SIG-M5 treated with dmso at 0.1 percent for 504 hours (cell line): ENCODE measurements around the gene ZNF681.
"Not testable (repeated sequence)": the region's sequence is repeated elsewhere in the genome, so short reads cannot be mapped to it uniquely, and the experiment has no call there.

Experiments used
- DNase-seq: peaks from one replicate; lab custom pipeline; 2025; ENCODE audit not compliant: unreplicated experiment; lab: John Stamatoyannopoulos, UW

Gene ZNF681

DNA sequence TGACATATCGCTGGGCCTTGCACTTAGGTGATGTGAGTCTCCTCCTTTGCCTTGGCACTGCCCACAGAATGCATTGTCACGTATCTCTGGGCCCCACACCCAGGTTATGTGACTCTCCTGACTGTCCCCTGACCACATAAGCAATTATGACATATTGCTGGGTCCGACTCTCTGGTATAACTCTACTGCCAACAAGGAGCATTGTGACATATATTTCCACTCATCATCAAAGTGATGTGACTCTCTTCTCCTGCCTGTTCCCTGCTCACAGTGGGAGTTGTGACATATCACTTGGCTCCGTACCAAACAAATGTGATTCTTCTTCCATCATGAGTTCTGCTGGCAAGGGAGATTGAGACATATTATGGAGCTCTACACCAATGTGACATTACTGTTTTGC is 15.4 kb upstream of the ZNF681 start:
- DNase-seq, result no peak

- DNase-seq, result no peak
Observed at GRCh38 chr19:23772675-23773063, 14.0 kb upstream of the ZNF681 start.

- DNase-seq, result no peak
Observed at GRCh38 chr19:23771761-23772674, 13.3 kb upstream of the ZNF681 start.

DNA sequence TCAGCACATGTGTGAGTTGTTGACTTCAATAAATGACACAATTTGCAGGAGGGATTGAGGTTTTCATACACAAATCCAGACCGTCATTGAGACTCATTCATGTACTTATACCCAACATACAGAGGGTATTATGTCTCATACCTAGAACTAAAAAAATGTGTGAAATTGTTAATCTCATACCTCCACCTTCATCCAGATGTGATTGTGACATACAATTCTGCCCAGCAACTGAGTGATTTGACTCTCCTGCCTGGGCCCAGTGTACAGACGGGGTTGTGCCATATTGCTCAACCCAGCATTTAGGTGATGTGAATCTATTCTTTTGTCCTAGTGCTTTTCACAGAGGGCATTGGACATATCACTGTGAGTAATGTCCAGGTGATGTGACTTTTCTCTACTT is 12.6 kb upstream of the ZNF681 start:
- DNase-seq, result no peak

DNA sequence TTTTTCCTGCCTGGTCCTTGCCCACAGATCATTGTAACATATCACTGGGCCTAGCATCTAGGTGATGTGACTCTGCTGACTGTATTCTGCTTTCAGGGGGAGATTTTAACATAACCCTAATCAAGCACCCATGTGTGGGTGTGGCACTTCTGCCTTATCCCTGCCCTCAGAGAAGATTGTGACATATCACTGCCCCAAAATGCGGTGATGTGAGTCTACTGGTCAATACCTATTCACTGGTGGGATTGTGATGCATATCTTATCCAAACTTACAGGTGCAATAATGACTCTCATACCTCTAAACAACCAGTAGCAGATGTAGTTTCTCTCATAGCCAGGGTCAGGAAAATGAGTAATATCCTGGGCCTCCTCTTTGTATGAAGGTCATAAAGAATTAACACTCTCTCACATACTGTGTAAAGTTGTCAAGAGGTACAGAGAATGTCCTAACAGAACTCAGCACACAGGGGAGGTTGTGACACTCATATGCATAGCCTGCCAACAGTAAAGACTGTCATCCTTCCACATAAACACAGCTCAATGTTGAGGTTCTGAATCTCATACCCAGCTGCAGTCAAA is 12.1 kb upstream of the ZNF681 start:
- DNase-seq, result no peak

- no peak for DNase-seq
Observed at GRCh38 chr19:23769691-23770468, 11.2 kb upstream of the ZNF681 start.

- DNase-seq, result no peak
Observed at GRCh38 chr19:23766951-23767350, 8.3 kb upstream of the ZNF681 start.

GRCh38 chr19:23764781-23765180 is 6.1 kb upstream of the ZNF681 start:
- no peak for DNase-seq

DNA sequence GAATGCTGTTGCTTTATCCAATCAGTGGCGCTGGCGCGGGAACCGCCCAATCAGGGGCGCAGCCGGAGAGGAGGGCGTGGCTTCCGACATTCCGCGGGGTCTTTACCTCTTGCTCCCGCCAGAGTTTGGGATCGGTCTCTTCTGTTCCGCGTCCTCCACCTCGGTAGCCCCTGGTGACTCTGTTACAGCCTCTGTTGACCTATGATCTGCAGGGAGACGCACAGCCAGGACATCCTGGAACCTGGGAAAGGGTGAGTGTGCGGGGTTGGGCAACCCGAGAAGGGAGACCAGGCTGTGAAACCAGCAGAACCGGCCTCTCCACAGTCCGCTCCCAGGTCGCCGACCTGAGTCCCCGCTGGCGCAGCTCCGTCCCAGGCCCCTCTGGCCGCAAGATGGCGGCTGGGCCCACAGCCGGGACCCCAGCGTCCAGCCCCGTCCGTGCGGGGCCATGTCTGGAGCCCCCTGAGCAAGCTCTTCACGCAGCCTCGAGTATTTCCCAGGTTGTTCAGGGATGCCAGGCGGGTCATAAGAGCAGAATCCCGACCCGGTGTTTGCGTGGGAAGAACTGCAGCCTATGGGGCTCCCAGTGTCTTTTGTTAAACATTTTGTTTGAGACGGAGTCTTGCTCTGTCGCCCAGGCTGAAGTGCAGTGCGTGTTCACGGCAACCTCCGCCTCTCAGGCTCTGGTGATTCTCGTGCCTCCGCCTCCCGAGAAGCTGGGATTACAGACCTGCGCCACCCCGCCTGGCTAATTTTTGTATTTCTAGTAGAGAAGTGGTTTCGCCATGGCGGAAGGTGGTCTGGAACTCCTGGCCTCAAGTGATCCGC is 4.4 kb upstream of the ZNF681 start:
- no peak for DNase-seq

- DNase-seq, result no peak
Observed at GRCh38 chr19:23762548-23762883, 3.8 kb upstream of the ZNF681 start.

DNA sequence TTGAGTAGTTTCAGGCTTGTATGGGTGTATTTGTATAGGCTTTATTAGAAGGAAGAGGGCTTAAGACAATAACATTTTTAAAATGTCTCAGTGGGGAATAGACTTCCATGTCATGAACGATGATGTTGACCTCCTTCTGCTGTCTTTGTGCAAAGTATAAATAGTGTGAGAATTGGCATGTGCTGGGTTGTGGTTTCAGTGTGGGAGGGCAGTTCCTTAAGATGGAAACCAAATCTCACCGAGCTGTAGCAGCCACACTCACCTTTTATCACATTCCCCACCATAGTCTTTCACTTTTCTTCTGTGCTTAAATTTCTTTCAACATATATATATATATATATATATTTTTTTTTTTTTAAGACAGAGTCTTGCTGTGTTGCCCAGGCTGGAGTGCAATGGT is 1.6 kb upstream of the ZNF681 start:
- not testable (repeated sequence) for DNase-seq

DNA sequence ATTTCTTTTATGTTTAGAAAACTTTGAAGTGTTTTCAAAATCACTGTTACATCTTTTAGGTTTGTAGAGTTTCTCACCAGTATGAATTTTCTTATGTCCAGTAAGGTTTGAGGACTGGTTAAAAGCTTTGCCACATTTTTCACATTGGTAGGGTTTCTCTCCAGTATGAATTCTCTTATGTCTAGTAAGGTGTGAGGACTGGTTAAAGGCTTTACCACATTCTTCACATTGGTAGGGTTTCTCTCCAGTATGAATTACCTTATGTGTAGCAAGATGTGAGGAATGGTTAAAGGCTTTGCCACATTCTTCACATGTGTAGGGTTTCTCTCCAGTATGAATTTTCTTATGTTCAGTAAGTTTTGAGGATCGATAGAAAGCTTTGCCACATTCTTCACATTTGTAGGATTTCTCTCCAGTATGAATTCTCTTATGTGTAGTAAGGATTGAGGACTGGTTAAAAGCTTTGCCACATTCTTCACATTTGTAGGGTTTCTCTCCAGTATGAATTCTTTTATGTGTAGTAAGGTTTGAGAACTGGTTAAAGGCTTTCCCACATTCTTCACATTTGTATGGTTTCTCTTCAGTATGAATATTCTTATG is 15.0 kb downstream of the ZNF681 start:
- DNase-seq, result not testable (repeated sequence)

- DNase-seq, result not testable (repeated sequence)
Observed at GRCh38 chr19:23730729-23731465, 27.8 kb downstream of the ZNF681 start.

DNA sequence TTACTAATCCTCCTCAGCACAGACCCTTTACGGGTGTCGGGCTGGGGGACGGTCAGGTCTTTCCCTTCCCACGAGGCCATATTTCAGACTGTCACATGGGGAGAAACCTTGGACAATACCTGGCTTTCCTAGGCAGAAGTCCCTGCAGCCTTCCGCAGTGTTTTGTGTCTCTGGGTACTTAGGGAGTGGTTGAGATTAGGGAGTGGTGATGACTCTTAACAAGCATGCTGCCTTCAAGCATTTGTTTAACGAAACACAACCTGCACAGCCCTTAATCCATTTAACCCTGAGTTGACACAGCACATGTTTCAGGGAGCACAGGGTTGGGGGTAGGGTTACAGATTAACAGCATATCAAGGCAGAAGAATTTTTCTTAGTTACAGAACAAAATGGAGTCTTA is 34.5 kb downstream of the ZNF681 start:
- DNase-seq, result not testable (repeated sequence)

DNA sequence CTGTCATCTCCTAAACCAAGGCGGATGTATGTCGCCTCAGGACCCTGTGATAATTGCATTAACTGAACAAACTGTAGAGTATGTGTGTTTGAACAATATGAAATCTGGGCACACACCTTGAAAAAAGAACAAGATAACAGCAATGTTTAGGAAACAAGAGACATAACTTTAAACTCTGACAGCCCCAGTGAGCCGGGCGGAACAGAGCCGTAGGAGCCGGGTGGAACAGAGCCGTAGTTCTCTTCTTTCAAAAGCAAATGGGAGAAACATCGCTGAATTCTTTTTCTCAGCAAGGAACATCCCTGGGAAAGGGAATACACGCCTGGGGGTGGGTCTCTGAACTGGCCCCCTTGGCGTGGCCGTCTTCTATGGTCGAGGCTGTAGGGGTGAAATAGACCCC is 39.9 kb downstream of the ZNF681 start:
- no peak for DNase-seq

GRCh38 chr19:23716792-23717191 is 41.9 kb downstream of the ZNF681 start:
- no peak for DNase-seq

DNA sequence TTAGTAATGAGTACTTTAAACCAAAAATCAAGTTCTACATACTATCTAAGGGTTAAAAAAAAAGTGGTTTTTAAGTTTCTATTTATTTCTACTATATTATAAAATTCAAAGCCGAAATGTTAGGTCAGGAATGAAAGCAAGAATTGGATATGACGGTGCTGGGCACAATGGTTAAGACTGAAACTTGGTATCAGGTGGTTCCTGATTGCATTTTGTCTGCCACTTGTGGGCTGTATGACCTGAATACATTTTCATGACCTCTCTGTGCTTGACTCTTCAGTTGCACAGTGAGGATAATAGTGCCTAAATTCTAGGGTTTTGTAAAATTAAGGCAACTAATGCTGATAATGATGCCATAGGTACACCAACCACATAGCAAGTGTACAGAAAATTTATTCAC is 49.3 kb downstream of the ZNF681 start:
- no peak for DNase-seq

DNA sequence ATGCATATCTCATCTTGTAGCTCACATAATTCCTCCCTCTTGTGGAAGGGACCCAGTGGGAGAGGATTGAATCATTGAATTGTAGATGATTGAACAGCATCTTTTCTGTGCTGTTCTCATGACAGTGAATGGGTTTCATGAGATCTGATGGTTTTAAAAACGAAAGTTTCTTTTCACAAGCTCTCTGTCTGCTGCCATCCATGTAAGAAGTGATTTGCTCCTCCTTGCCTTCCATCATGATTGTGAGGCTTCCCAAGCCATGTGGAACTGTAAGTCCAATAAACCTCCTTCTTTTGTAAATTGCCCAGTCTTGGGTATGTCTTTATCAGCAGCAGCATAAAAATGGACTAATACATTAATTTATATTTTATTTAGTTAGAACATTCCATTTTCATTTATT is 52.0 kb downstream of the ZNF681 start:
- DNase-seq, result no peak

DNA sequence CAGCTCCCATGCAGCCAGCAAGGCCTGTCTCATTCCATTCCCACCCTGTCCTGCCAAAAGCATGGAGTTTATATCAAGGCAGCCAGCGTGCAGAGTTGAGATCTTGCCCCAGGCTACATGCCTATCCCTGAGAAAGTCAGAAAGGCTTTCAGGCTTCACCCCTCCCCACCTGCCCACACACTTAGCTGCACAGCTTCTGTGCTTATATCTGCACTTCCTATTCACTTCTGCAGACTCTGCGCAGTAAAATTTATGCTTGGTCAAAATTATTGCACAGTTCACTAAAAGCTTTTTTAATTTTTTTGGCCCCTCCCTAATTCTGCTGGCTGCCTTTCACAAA is 59.2 kb downstream of the ZNF681 start:
- DNase-seq, result no peak
